SHP77 (cell line): Measurements from ENCODE around the gene OSBPL1A.

Experiments
- DNase-seq, 2 experiments: peaks; one replicate each; lab custom pipeline; 2025; lab: John Stamatoyannopoulos, UW

OSBPL1A gene

DNA sequence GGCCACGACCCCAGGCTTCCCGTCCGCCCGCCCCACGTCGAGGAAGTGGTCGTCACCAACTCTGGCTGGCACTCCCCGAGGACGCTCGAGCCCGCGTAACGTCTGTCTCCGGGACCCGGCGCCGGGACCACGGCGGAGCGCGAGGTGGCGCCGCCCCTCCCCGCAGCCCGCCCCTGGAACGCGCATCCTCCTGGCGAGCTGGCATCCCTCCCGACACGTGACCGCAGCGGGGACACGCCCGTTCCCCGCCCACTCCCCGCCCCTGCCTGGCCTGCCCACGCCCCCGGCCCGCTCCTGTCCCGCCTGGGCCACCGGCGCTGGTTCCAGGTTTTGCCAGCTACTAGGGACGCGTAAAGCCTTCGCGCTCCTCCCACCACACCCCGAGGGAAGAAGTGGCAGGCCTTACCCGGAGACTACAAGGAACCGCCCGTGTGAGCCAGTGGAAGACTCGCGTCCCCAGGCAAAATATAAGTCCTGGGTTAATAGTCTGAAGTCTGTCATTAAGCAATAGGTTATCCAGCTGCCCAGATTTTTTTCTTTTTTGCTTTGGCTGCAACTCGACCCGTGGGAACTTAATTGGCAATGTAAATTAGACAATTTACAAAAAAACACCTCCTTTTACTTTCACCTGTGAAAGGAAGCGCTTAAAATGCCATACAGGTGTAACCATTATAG is at the start of gene OSBPL1A:
TSS of gene OSBPL1A (minus strand) at position 131 of the 675 bp plus-strand sequence. CDS start 20,291 bp downstream, outside the sequence.
- DNase-seq, result peak; percentile 82 to 89

DNA sequence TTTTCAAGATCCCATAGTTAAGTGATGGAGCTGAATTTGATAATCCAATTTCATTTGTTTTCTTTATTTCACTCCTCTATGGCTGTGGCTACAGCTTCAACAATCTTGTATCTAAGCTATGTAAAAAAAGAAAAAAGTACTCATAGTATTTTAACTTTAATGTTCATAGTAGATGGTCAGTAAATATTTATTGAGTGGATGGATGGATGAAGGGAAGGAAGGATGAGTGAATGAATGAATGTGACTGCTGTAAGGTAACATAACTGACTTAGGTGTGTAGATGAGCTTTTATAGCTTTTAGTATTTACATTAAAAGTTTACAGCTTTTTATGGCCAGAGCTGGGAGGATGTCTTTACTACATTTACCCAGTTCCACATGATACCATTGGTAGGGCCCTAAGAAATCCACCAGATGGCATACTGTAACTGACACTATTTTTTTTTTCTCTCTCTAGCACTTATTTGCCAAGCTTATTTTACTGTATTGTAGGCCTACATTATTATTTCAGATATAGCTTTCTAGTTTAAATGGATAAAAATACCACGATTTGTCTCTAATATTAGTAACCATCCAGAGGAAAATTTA is 49.4 kb upstream of the OSBPL1A start:
- DNase-seq, result no peak

- no peak for DNase-seq
Observed at GRCh38 chr18:24446453-24446852, 48.8 kb upstream of the OSBPL1A start.

GRCh38 chr18:24443870-24444269 is 46.2 kb upstream of the OSBPL1A start:
- DNase-seq, result no peak

DNA sequence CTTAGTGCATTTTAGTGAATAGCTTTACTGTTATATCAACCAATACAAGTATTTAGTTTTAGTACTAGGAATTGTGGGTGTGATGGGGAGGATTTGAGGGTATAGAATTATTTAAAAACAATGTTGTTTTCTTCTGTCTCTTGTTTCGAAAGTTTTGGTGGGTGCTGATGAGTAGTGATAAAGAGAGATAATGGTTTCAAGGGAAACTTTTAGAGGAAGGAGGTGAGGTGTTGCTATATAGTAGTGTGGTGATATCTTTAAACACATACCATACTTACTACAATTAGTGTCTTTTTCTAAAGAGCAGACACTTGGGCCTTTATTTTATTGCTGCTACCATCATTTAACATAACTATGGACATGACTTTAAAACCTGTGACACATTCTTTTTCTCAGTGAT is 39.3 kb upstream of the OSBPL1A start:
- no peak for DNase-seq

DNA sequence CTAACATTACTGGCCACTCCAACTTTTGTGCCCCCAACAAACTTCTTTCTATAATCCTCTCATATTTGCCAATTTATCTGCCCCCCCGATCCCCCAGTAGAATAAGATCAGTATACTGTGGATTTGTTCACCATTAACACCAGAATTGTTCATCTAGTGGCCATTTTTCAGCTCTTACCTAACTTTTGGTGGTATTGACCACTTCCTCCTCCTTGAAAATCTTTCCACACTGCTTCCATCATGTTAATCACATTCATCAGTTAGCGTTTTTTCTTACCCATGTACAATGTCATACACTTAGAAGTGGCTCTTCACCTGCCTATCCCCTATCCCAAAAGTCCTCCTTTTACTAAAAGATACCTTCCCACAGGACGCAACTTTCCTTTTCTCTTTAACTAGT is 35.0 kb upstream of the OSBPL1A start:
- DNase-seq, result no peak

DNA sequence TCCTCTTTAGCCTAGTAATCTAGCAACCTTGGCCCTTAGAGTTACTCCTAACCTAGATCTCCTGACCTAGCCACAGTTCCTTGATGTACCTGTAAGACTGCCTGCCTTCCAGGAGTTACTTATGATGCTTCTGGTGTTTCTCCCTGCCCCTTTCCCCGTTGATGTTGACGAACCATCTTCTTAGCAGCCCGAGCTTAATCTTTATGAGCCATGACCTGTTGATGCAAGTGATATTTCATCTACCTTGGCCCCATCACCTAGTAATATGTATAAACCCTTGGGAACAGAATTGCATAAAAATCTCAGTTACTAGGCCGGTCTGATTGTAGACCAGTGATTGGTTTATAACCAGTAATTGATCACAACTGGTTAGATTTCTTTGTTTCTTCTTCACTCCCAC is 31.6 kb upstream of the OSBPL1A start:
- no peak for DNase-seq

GRCh38 chr18:24428709-24429108 is 31.1 kb upstream of the OSBPL1A start:
- DNase-seq, result no peak

DNA sequence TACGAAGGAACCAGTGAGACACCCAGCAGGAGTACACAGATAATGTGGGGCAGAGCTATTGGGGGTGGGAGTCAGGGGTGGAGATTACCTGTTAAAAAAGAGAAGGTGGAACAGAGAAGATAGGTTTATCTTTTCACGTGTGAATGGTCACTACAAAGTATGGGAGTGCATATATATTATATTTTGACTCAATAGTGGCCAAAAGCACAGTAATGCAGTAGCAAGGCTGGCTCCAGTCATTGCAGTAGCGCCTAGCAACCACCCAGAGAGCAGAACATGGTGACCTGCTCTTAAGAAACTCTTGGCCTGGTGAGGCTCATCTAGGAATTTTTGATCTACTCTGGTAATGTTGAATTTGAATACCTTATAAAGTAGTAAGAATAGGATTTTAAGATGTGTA is 29.9 kb upstream of the OSBPL1A start:
- DNase-seq, result peak; percentile 14 to 15

- peak; percentile 82 to 89 for DNase-seq
Observed at GRCh38 chr18:24426398-24427294, 29.0 kb upstream of the OSBPL1A start, which contains the start of gene IMPACT. IMPACT (plus strand) TSS chr18:24426670; CDS start chr18:24426757, 87 bp downstream.

DNA sequence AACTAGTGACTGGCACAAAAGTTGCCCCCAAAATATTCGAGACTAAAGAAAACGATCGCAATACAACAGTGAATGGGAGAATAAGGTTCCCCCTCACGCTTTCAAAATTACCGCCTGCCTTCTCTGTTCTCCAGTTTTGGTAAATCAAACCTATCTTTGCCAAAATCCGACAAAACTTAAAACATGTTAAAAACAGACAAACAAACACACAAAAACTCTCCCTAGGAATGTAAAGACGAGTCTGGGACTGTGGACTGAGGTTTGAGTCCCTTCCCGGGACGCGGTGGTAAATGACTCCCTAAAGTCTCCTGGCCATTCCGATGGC is 28.4 kb upstream of the OSBPL1A start:
- no peak for DNase-seq

DNA sequence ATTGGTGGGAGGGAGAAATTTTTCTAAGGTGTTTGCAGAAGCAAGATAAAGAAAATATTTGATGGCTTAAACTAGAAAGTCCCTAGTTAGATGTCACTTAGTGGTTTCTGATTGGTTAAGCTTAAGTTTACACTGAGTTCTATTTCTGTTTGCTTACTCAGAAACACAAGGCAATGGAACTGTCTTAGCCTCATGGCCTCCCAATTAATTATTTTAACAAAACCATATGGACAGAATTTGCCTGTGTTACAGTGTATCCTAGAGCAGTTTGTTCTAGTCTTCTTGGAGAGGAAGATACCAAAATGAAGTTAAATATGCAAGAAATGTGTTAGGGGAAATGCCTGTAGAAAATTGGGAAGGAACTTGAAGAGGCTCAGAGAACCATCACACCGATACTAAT is 24.2 kb upstream of the OSBPL1A start:
- no peak for DNase-seq

DNA sequence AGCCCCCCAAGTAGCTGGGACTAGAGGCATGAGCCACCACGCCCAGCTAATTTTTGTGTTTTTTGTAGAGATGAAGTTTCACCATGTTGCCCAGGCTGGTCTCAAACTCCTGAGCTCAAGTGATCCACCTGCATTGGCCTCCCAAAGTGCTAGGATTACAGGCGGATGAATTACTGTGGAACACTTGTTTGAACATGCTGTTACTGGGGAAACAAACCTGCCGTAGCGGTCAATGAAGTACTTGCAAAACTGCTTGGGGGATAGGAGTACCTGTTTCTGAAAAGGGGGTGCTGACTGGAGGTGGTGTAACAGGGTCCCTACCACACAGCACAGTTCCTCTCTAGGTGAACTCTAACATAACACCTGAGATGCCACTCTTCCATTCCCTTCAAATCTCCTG is 22.9 kb upstream of the OSBPL1A start:
- no peak for DNase-seq

DNA sequence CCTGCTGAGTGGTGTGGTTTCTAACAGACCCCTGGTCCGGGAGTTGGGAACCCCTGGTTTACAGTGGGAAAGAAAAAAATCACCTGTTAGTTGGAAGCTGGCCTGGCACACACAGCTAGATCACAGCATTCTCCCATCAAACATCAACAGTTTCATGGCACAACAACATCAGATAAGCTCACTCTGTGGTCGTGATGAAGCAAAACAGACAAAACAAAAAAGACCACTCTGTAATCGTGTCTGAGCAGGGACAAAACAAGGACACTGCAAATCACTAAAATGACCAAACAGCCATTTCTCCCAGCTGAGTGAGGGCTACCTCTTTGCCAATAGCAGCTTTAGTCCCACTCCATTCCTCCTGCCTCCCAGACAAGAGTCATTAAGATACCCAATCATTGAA is 19.9 kb upstream of the OSBPL1A start:
- no peak for DNase-seq

DNA sequence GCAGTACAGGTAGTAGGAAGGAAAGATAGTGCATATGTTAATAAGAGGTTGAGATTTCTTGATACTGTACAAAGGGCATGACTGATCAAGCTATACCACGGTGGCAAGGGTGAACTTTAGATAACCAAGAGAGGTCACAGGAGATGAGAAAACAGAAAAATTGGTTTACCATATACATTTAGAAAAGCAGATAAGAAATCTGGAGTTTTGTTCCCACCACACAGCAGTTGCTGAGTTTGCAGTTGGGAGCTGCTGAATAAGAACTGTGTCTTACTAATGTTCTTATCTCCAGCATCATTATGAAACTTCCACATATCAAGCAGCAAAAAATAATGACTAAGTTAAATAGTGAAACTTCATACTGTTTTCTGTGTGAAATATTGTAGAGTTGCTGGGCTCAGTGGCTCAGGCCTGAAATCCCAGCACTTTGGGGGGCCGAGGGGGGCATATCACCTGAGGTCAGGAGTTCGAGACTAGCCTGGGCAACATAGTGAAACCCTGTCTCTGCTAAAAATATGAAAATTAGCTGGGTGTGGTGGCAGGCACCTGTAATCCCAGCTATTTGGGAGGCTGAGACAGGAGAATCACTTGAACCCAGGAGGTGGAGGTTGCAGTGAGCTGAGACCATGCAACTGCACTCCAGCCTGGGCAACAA is 16.9 kb upstream of the OSBPL1A start:
- DNase-seq, result no peak

DNA sequence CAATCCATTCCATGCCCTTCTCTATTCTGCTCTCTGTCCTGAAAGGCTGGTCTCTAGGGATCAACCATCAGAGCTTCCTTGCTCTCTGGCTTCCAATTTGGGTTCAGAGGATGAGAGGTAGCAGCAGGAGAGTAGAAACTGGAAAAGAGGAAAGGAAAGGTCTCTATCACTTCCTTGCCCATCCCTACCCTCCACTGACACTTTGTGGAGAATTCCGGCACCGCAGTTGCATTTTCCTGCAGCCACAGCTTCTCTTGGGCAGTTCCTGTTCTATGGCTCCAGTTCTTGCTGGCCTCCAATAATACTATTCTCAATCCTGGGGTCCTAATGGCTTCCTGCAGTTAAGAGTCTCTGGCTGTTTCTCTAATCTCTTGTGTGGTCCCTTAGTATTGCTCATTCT is 15.5 kb upstream of the OSBPL1A start:
- no peak for DNase-seq

DNA sequence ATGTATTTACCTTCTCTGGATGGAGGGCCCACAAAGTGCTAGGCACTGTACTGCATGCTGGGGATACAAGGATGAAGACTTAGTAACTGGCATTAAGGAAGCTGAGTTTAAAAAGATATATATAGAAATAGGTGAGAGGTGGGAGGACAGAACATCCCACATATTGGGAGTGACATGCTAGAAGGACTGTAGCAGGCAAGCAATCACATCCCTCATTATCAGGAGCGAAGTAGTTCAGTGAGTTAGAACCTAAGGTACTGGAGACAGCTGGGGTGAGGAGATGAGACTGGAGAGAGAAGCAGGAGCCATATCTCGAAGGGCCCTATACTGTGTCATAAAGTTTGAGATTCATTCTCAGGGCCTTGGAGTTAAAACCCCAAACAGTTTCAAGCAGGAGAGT is 10.9 kb upstream of the OSBPL1A start:
- DNase-seq, result no peak

- no peak for DNase-seq
Observed at GRCh38 chr18:24404591-24404990, 7.0 kb upstream of the OSBPL1A start.

DNA sequence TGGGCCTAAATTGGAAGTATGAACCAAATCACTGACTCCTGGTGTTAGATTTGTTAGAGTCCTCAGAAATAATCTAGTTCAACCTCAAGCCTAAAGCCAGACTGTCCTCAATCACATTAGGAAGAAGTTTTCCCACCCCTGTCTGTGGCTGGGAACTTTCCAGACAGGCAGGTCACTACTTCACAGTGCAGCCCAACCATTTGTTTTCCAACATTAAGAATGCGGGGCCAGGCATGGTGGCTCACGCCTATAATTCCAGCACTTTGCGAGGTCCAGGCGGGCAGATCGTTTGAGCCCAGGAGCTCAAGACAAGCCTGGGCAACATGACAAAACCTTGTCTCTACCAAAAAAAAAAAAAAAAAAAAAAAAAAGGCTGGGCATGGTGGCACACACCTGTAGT is 5.5 kb upstream of the OSBPL1A start:
- no peak for DNase-seq

- DNase-seq, result no peak
Observed at GRCh38 chr18:24402209-24402785, 4.7 kb upstream of the OSBPL1A start.

- DNase-seq, result no peak
Observed at GRCh38 chr18:24400587-24400986, 3.0 kb upstream of the OSBPL1A start.

GRCh38 chr18:24398540-24398939 is 916 bp upstream of the OSBPL1A start:
- no peak for DNase-seq
